ENCODE measurements around the gene LRP1B.

DNA sequence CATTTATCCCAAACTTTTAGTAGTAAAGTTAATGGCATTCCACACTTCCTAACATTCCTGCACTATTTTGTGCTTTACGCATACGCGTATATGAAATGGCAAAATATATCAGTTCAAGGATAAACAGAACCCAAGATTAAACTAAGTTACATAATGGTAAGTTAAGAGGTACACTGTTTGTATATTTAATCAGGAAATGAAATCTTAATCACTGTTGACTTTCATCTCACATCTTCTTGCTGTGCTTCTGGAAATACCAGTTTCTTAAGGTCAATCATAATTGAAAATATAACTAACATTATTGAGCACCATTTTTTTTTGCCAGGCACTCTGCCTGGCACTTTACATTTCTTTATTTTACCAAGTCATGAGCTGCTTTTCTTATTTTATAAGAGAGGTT is 565.2 kb downstream of the LRP1B start:
- TF ChIP-seq GATA2 (IDR thresholded peaks at IDR 0.05; ENCODE audit: low read depth, low read length) (no peak), GATA3 (IDR thresholded peaks at IDR 0.05; ENCODE audit: low read depth, low read length) (no peak)
